ENCODE data around the gene PGBD1. TPM values are rescaled to one million over a fixed set of nuclear protein-coding genes. Genes with fewer than 3 reads are reported as not detected.
"Not testable (repeated sequence)": the region's sequence is repeated elsewhere in the genome, so short reads cannot be mapped to it uniquely, and the experiment has no call there.

PGBD1 gene
- total RNA-seq, 1 experiment from 2014 or later, result 3.8 TPM

DNA sequence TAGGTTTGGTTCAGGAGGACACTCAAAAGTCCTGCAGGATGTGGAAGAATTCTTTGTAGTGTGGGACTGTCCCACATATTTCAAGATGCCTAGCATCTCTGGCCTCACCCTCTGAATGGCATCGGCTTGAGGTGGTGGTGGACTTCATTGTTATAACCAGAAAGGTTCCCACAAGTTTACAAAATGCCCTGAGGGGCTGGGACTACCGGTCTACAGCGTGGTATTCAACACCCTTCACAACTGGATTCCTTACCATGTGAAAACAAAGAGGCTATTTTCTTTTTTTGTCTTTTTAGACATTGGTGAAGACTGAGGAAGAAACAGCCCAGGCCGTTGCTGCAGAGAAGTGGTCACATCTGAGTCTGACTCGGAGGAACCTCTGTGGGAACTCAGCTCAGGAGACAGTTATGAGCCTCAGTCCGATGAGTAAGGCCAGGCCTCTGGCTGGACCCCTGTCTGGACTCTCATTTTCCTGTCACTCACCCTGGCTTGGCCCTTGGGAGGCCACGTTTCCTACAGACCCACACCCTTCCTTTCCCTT, 15.2 kb downstream of the PGBD1 start:
- no peak for DNase-seq
- TF ChIP-seq, protein P1, sequence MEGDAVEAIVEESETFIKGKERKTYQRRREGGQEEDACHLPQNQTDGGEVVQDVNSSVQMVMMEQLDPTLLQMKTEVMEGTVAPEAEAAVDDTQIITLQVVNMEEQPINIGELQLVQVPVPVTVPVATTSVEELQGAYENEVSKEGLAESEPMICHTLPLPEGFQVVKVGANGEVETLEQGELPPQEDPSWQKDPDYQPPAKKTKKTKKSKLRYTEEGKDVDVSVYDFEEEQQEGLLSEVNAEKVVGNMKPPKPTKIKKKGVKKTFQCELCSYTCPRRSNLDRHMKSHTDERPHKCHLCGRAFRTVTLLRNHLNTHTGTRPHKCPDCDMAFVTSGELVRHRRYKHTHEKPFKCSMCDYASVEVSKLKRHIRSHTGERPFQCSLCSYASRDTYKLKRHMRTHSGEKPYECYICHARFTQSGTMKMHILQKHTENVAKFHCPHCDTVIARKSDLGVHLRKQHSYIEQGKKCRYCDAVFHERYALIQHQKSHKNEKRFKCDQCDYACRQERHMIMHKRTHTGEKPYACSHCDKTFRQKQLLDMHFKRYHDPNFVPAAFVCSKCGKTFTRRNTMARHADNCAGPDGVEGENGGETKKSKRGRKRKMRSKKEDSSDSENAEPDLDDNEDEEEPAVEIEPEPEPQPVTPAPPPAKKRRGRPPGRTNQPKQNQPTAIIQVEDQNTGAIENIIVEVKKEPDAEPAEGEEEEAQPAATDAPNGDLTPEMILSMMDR (IDR thresholded peaks at IDR 0.05; ENCODE audit: insufficient read depth in 1 of 2, low read depth in 1 of 2, low read length in 1 of 2, severe bottlenecking in 1 of 2, unreplicated experiment in 1 of 2), result no peak
- Histone ChIP-seq H3K27me3 (replicated peaks; ENCODE audit: control insufficient read depth, insufficient read depth, low read length) (no peaks in the 10 kb centered on the region), H3K36me3 (ENCODE audit: control insufficient read depth, insufficient read depth, low read length) (no peaks in the 10 kb centered on the region; the same call in 1 of the 2 replicates), H3K9me3 (no peaks in the 10 kb centered on the region), H3K4me1 (no peaks in the 10 kb centered on the region), H3K4me3 (ENCODE audit: low read depth, low read length) (no peak overlapping the region)
- H3K27me3 Mint-ChIP-seq (ENCODE audit: insufficient read depth, unreplicated experiment), result no peaks in the 10 kb centered on the region
- BruUV-seq (replicated peaks), result no TSS peak
- no peak overlapping the region for H3K4me3 Mint-ChIP-seq (ENCODE audit: unreplicated experiment)
- ChIA-PET POLR2A (no interaction called here), CTCF (no interaction called here)
- H3K4me1 Mint-ChIP-seq (ENCODE audit: low read depth, unreplicated experiment), result no peaks in the 10 kb centered on the region
- no peaks in the 10 kb centered on the region for H3K9me3 Mint-ChIP-seq (ENCODE audit: unreplicated experiment)
- intact Hi-C loops (cut with micrococcal nuclease; ENCODE audit: unreplicated experiment), result no loop called here
- H3K36me3 Mint-ChIP-seq (ENCODE audit: insufficient read depth, unreplicated experiment), result no peaks in the 10 kb centered on the region
- H3K27ac Mint-ChIP-seq (ENCODE audit: unreplicated experiment), result no peak overlapping the region

DNA sequence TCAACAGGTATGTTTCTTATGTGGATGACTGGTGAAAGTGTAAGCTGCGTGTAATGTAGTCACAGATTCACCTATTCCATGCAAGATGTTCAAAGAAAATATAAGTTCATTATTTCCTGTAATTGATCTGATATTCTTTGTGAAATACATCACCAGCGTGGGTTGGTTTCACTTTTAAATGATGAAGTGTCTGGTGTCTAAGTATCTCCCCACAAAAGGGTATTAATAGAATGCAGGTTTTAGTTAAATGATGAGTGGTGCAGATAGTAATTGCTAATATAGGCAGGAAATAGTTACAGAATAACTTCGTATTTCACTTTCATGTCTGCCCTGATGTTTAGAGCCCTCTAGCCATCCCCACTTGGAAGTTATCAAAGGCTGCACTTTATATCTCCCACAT, 22.2 kb downstream of the PGBD1 start:
- Histone ChIP-seq H3K4me3 (ENCODE audit: low read depth, low read length) (no peak overlapping the region), H3K9me3 (no peaks in the 10 kb centered on the region), H3K27me3 (replicated peaks; ENCODE audit: control insufficient read depth, insufficient read depth, low read length) (no peaks in the 10 kb centered on the region), H3K4me1 (no peaks in the 10 kb centered on the region), H3K36me3 (ENCODE audit: control insufficient read depth, insufficient read depth, low read length) (no peaks in the 10 kb centered on the region; the same call in 1 of the 2 replicates)
- intact Hi-C loops (cut with micrococcal nuclease; ENCODE audit: unreplicated experiment), result no loop called here
- ChIA-PET POLR2A (no interaction called here), CTCF (no interaction called here)
- no peaks in the 10 kb centered on the region for H3K4me1 Mint-ChIP-seq (ENCODE audit: low read depth, unreplicated experiment)
- peaks cover 1% of the 10 kb centered on the region for H3K27me3 Mint-ChIP-seq (ENCODE audit: insufficient read depth, unreplicated experiment)
- no TSS peak for BruUV-seq (replicated peaks)
- no peaks in the 10 kb centered on the region for H3K36me3 Mint-ChIP-seq (ENCODE audit: insufficient read depth, unreplicated experiment)
- no peak overlapping the region for H3K27ac Mint-ChIP-seq (ENCODE audit: unreplicated experiment)
- TF ChIP-seq, protein P1 (IDR thresholded peaks at IDR 0.05; ENCODE audit: insufficient read depth in 1 of 2, low read depth in 1 of 2, low read length in 1 of 2, severe bottlenecking in 1 of 2, unreplicated experiment in 1 of 2), result no peak
- no peak for DNase-seq
- H3K9me3 Mint-ChIP-seq (ENCODE audit: unreplicated experiment), result peaks cover 5% of the 10 kb centered on the region
- H3K4me3 Mint-ChIP-seq (ENCODE audit: unreplicated experiment), result no peak overlapping the region

- BruUV-seq (replicated peaks); DNase-seq; H3K27me3 ChIP-seq (replicated peaks; ENCODE audit: control insufficient read depth, insufficient read depth, low read length); CTCF ChIA-PET; H3K9me3 Mint-ChIP-seq (ENCODE audit: unreplicated experiment); H3K9me3 ChIP-seq; H3K36me3 Mint-ChIP-seq (ENCODE audit: insufficient read depth, unreplicated experiment); H3K4me3 Mint-ChIP-seq (ENCODE audit: unreplicated experiment); POLR2A ChIA-PET; intact Hi-C loops (cut with micrococcal nuclease; ENCODE audit: unreplicated experiment); H3K36me3 ChIP-seq (ENCODE audit: control insufficient read depth, insufficient read depth, low read length); H3K4me3 ChIP-seq (ENCODE audit: low read depth, low read length); H3K27ac Mint-ChIP-seq (ENCODE audit: unreplicated experiment); H3K27me3 Mint-ChIP-seq (ENCODE audit: insufficient read depth, unreplicated experiment): not testable (repeated sequence)
- H3K4me1 ChIP-seq, result peaks cover 18% of the 10 kb centered on the region
- H3K4me1 Mint-ChIP-seq (ENCODE audit: low read depth, unreplicated experiment), result peaks cover 11% of the 10 kb centered on the region
These were observed 25.0 kb downstream of the PGBD1 start for GRCh38 chr6:28306363-28306762.

Data from Caco-2 (cell line).